ENCODE data around the gene KCNQ2.

GRCh38 chr20:63440366-63440955 lies 32.0 kb downstream of the KCNQ2 start:
- TF ChIP-seq CTCF (IDR thresholded peaks at IDR 0.05) (no peak), POLR2A (IDR thresholded peaks at IDR 0.05) (no peak), EP300 (IDR thresholded peaks at IDR 0.05) (no peak)

Data from ovary (tissue), 3 donors.